ENCODE measurements around the gene SSU72.

GRCh38 chr1:1591452-1591851 lies 16.8 kb upstream of the SSU72 start:
- TF ChIP-seq CTCF (IDR thresholded peaks at IDR 0.05): no peak
- TF ChIP-seq POLR2A (IDR thresholded peaks at IDR 0.05): no peak
